Kidney (tissue), 14 donors: ENCODE measurements around the gene AGPAT4. TPM values are rescaled to one million over a fixed set of nuclear protein-coding genes. Genes with fewer than 3 reads are reported as not detected.

Experiments used
- DNase-seq, 5 donors: peaks; one replicate each; pipeline ENCODE4 v3.0.0-alpha.2; 2013 to 2020
- FAIRE-seq: peaks from 2 replicates; lab custom pipeline; 2012; peaks lifted over from hg19 to GRCh38; lab: Jason Lieb, UNC
- H3K27ac ChIP-seq, 2 donors: one replicate each; pipeline ENCODE4 v1.7.0; 2013; ENCODE audit warnings: low read depth in 2 of 2, low read length in 2 of 2, inconsistent platforms in 1 of 2
- H3K27me3 ChIP-seq: one replicate; pipeline ENCODE4 v1.7.1; 2013; ENCODE audit warnings: low read length, inconsistent platforms; ENCODE audit not compliant: control insufficient read depth, insufficient read depth
- H3K36me3 ChIP-seq, 3 donors: one replicate each; pipeline versions ENCODE4 v1.7.0 to v1.7.1; 2013; ENCODE audit warnings: low read length in 3 of 3, control low read depth in 1 of 3, inconsistent platforms in 1 of 3; ENCODE audit not compliant: insufficient read depth in 3 of 3, control insufficient read depth in 2 of 3
- H3K4me1 ChIP-seq, 3 donors: one replicate each; pipeline versions ENCODE4 v1.7.0 to v1.7.1; 2013; ENCODE audit warnings: low read length in 3 of 3, inconsistent platforms in 1 of 3, low read depth in 1 of 3; ENCODE audit not compliant: control insufficient read depth in 2 of 3, insufficient read depth in 2 of 3
- H3K4me3 ChIP-seq, 3 donors: one replicate each; pipeline versions ENCODE4 v1.7.0 to v1.8.1; 2013; ENCODE audit warnings: low read length in 3 of 3, control low read depth in 1 of 3, inconsistent platforms in 1 of 3
- H3K9ac ChIP-seq, 3 donors: one replicate each; pipeline versions ENCODE4 v1.7.0 to v1.7.1; 2013; ENCODE audit warnings: low read length in 3 of 3, control low read depth in 1 of 3, inconsistent platforms in 1 of 3
- H3K9me3 ChIP-seq, 3 donors: one replicate each; pipeline versions ENCODE4 v1.7.0 to v1.7.1; 2013; ENCODE audit warnings: low read length in 3 of 3, control low read depth in 1 of 3, inconsistent platforms in 1 of 3; ENCODE audit not compliant: control insufficient read depth in 2 of 3, insufficient read depth in 1 of 3
- intact Hi-C: fragments of 100-400 bp; cut with DNase I; formaldehyde crosslinking; loops from one replicate; pipeline ENCODE4 v1.11.1; 2022
- polyA plus RNA-seq: library from polyadenylated mRNA; stranded (reverse); fragments of 350-450 nt; fragmentation: Illumina TruSeq; extraction: RNeasy Lipid Tissue Mini Kit (QIAGEN cat#74804); gene quantifications from one replicate; pipeline ENCODE4 v1.2.3, GENCODE V29; 2014; ENCODE audit warnings: low read depth, low replicate concordance; ENCODE audit not compliant: insufficient read depth
- total RNA-seq: library from RNA; stranded (reverse); fragmentation: NEBNext Ultra II Directional; extraction: Animal tissue kit (Norgen Biotek cat#: 25700); gene quantifications from one replicate; pipeline ENCODE4 v1.2.1, GENCODE V29; 2021
- TF ChIP-seq, protein P1 (sequence below): IDR thresholded peaks from 3 replicates; pipeline ENCODE4 v1.5.1; 2012; ENCODE audit warnings: mild to moderate bottlenecking, moderate library complexity, borderline replicate concordance; ENCODE audit not compliant: insufficient read depth; ENCODE audit errors: extremely low read depth
- donor health status: control.
- donor health status: control.
- donor health status: control.
- donor health status: control.
- donor health status: control.
- donor health status: DM: yes; HTN: yes; CAD: no.
- donor health status: Normal renal cell carcinoma (clear cell type).

AGPAT4 gene
- total and polyA plus RNA-seq, 2 donors from 2014 or later = 3.3 to 12.3 TPM

- DNase-seq = no peak
Measured at GRCh38 chr6:161204866-161205557, 68.8 kb downstream of the AGPAT4 start.

DNA sequence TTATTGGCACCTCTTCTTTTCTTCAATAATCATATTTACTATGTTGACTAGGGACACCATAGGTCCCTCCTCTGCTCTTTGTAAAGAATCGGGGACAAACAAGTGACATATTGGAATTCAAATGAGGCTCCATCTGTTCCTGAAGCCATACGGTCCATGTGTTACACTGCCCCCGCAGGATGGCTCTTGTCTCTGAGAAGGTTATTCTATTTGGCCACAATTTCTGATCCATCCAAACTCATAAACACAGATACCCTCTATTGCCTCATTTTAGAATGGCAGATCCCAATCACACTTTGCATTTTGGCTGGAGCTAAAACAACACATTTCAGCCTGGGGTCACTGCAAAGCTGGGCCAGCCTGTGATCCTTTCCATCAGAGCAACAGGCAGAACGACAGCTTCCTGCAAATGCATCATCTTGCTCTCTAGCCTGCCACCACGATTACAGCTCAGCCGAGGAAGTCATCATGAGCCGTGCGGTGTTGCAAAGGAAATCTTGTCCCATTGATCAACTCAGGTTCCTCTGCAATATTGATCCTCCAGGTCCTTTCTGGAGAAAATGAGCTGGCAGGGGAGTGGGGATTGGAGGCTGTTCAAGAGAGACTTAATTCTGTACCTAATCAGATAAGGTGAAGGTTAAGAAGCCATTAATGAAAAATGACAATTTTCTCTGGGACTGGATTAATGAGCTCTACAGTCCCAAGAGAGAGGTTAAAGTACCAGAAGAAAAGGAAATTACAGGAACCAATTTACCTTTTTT, 73.1 kb downstream of the AGPAT4 start:
- FAIRE-seq = no peak
- no peak for DNase-seq
- no peak overlapping the region for H3K9ac ChIP-seq

More at GRCh38 chr6:161204866-161205557, 68.8 kb downstream of the AGPAT4 start:
- Histone ChIP-seq H3K27me3 (no peaks in the 10 kb centered on the region), H3K4me1 (peaks cover 0 to 3% (median 0%) of the 10 kb centered on the region in 3 donors), H3K9me3 (no peaks in the 10 kb centered on the region), H3K9ac (no peak overlapping the region), H3K36me3 (no peaks in the 10 kb centered on the region), H3K4me3 (no peak overlapping the region), H3K27ac (no peak overlapping the region)
- no peak for FAIRE-seq
- intact Hi-C loops = no loop called here
- TF ChIP-seq, protein P1, sequence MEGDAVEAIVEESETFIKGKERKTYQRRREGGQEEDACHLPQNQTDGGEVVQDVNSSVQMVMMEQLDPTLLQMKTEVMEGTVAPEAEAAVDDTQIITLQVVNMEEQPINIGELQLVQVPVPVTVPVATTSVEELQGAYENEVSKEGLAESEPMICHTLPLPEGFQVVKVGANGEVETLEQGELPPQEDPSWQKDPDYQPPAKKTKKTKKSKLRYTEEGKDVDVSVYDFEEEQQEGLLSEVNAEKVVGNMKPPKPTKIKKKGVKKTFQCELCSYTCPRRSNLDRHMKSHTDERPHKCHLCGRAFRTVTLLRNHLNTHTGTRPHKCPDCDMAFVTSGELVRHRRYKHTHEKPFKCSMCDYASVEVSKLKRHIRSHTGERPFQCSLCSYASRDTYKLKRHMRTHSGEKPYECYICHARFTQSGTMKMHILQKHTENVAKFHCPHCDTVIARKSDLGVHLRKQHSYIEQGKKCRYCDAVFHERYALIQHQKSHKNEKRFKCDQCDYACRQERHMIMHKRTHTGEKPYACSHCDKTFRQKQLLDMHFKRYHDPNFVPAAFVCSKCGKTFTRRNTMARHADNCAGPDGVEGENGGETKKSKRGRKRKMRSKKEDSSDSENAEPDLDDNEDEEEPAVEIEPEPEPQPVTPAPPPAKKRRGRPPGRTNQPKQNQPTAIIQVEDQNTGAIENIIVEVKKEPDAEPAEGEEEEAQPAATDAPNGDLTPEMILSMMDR = no peak

GRCh38 chr6:161199850-161200249, 74.0 kb downstream of the AGPAT4 start:
- Histone ChIP-seq H3K4me3 (no peak overlapping the region), H3K36me3 (no peaks in the 10 kb centered on the region), H3K4me1 (no peaks in the 10 kb centered on the region), H3K9me3 (no peaks in the 10 kb centered on the region), H3K27ac (no peak overlapping the region), H3K9ac (no peak overlapping the region), H3K27me3 (no peaks in the 10 kb centered on the region)
- intact Hi-C loops = no loop called here
- FAIRE-seq (no peak), DNase-seq (no peak)
- TF ChIP-seq, protein P1 = no peak

More for the DNA sequence above, 73.1 kb downstream of the AGPAT4 start:
- Histone ChIP-seq H3K4me1 (peaks cover 0 to 3% (median 0%) of the 10 kb centered on the region in 3 donors), H3K27ac (no peak overlapping the region), H3K4me3 (no peak overlapping the region), H3K36me3 (no peaks in the 10 kb centered on the region), H3K9me3 (no peaks in the 10 kb centered on the region), H3K27me3 (no peaks in the 10 kb centered on the region)
- TF ChIP-seq, protein P1 = no peak
- intact Hi-C loops = no loop called here
